ENCODE data around the gene CHKA.

DNA sequence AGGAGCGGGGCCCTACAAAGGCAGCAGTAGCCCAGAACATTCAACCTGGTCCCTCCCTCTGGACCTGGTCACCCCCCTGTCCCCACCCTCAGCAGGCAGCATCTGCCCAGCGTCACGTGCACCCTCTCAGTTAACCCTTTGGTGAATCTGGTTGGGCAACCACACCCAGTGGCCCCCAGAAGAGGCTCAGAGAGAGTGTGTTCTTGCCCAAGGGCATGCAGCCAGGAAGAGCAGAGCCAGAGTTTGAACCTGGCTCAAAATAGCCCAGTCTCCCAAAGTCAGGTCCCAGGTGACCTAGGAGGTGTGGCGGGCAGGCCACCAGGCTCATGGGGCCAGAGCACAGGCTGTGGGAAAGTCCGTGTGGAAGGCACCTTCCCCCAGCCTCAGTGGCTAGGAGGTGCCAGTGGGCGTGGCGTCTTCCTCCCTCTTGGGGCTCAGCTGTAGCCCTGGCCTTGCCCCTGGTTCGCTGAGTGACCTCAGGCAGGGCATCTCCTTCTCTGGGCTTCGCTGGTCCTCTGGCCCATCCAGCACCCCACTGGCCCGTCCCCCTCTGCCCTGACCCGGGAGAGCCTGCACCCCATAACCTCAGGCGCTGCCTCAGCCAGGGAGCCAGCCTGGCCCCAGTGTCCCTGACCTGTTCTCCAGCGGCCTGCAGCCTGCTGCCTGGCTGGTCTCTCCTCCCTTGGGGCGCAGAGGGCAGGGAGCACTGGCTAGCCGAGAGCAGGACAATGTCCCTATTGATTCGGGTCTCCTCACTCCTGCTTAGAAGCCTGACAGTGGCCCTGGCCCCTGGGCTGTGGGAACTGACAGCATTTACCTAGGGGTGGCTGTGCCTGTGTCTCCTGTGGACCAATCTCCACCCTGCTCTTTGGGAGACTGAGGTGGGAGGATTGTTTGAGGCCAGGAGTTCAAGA lies 104.0 kb downstream of the CHKA start:
- TF ChIP-seq CEBPB (IDR thresholded peaks at IDR 0.05) (peak; percentile 18; the same call in 1 of the 2 replicates), NFIC (IDR thresholded peaks at IDR 0.05) (no peak), RAD21 (IDR thresholded peaks at IDR 0.05; ENCODE audit: low read depth) (no peak), TEAD4 (IDR thresholded peaks at IDR 0.05) (no peak), ZBTB7A (IDR thresholded peaks at IDR 0.05; ENCODE audit: low read depth) (no peak), YY1 (IDR thresholded peaks at IDR 0.05; ENCODE audit: low read depth) (no peak), EP300 (IDR thresholded peaks at IDR 0.05; ENCODE audit: borderline replicate concordance) (no peak), TAF1 (IDR thresholded peaks at IDR 0.05; ENCODE audit: low read depth) (no peak), TCF12 (IDR thresholded peaks at IDR 0.05; ENCODE audit: low read depth) (no peak)
- TF ChIP-seq, protein P1, sequence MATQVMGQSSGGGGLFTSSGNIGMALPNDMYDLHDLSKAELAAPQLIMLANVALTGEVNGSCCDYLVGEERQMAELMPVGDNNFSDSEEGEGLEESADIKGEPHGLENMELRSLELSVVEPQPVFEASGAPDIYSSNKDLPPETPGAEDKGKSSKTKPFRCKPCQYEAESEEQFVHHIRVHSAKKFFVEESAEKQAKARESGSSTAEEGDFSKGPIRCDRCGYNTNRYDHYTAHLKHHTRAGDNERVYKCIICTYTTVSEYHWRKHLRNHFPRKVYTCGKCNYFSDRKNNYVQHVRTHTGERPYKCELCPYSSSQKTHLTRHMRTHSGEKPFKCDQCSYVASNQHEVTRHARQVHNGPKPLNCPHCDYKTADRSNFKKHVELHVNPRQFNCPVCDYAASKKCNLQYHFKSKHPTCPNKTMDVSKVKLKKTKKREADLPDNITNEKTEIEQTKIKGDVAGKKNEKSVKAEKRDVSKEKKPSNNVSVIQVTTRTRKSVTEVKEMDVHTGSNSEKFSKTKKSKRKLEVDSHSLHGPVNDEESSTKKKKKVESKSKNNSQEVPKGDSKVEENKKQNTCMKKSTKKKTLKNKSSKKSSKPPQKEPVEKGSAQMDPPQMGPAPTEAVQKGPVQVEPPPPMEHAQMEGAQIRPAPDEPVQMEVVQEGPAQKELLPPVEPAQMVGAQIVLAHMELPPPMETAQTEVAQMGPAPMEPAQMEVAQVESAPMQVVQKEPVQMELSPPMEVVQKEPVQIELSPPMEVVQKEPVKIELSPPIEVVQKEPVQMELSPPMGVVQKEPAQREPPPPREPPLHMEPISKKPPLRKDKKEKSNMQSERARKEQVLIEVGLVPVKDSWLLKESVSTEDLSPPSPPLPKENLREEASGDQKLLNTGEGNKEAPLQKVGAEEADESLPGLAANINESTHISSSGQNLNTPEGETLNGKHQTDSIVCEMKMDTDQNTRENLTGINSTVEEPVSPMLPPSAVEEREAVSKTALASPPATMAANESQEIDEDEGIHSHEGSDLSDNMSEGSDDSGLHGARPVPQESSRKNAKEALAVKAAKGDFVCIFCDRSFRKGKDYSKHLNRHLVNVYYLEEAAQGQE (IDR thresholded peaks at IDR 0.05; ENCODE audit: low read depth): no peak
- TF ChIP-seq, protein P2, sequence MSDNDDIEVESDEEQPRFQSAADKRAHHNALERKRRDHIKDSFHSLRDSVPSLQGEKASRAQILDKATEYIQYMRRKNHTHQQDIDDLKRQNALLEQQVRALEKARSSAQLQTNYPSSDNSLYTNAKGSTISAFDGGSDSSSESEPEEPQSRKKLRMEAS (IDR thresholded peaks at IDR 0.05): no peak; the same call in 1 of the 2 replicates
